Mucosa of stomach (tissue), 1 donor: ENCODE results near the gene SERPINA6.

Experiments used
- H3K27me3 ChIP-seq: one replicate; pipeline ENCODE4 v1.7.0; 2013; ENCODE audit warnings: mild to moderate bottlenecking, low read length; ENCODE audit not compliant: control insufficient read depth, insufficient read depth
- H3K36me3 ChIP-seq: one replicate; pipeline ENCODE4 v1.7.0; 2013; ENCODE audit warnings: low read length; ENCODE audit not compliant: control insufficient read depth, insufficient read depth
- H3K4me1 ChIP-seq: one replicate; pipeline ENCODE4 v1.7.0; 2013; ENCODE audit warnings: mild to moderate bottlenecking, low read length; ENCODE audit not compliant: control insufficient read depth, insufficient read depth
- H3K4me3 ChIP-seq: one replicate; pipeline ENCODE4 v1.7.0; 2013; ENCODE audit warnings: low read length
- H3K9ac ChIP-seq: one replicate; pipeline ENCODE4 v1.7.0; 2013; ENCODE audit warnings: mild to moderate bottlenecking, low read length, moderate library complexity
- H3K9me3 ChIP-seq: one replicate; pipeline ENCODE4 v1.7.0; 2013; ENCODE audit warnings: mild to moderate bottlenecking, low read length, moderate library complexity; ENCODE audit not compliant: control insufficient read depth
- donor health status: Pancreatic carcinoma.

The SERPINA6 gene

GRCh38 chr14:94295360-94296180, 27.6 kb downstream of the SERPINA6 start:
- no peaks in the 10 kb centered on the region for H3K4me1 ChIP-seq
- H3K9ac ChIP-seq: no peak overlapping the region
- H3K27me3 ChIP-seq: no peaks in the 10 kb centered on the region
- no peaks in the 10 kb centered on the region for H3K9me3 ChIP-seq
- no peak overlapping the region for H3K4me3 ChIP-seq
- H3K36me3 ChIP-seq: no peaks in the 10 kb centered on the region

- no peak overlapping the region for H3K4me3 ChIP-seq
- H3K9ac ChIP-seq: no peak overlapping the region
- H3K4me1 ChIP-seq: no peaks in the 10 kb centered on the region
- H3K9me3 ChIP-seq: no peaks in the 10 kb centered on the region
- no peaks in the 10 kb centered on the region for H3K36me3 ChIP-seq
- H3K27me3 ChIP-seq: no peaks in the 10 kb centered on the region
Measured at GRCh38 chr14:94293578-94293924, 29.6 kb downstream of the SERPINA6 start.

DNA sequence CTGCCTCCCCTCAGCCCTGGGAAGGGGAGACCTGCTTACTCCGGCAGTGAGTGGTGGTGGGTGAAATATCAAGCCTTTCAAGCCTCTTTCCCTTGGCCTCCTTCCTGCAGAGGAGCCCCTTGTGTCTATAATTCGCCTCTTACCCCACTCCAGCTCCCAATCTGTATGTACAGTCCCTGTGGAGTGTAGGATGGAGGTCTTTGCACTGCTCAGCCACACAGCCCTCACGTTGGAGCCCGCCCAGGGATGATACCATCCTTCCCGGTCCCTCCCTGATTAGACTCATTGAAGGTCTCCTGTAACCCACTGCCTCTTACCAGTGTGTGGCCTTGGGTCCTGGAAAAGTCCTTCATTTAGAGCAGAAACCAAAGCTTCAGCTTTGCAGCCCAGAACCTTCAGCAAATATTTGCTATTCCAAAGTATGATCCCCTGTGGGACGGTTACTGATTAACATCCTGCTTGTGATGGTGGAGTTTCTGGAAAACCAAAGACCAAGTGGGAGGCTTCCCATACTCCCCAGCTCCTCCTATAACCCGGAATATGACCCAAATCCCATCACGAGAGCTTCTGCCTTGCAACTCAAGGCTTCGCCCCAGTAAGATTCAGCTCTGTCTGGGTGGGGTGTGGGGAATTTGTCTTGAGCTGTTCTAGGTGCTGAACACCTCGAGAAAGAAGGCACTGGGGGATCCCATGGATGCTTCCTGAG, 30.1 kb downstream of the SERPINA6 start, which contains the start of gene SERPINA10:
Gene SERPINA10, minus strand, starts transcription at position 397 of the 706 bp plus-strand sequence. CDS start 2,675 bp downstream, outside the sequence.
- no peaks in the 10 kb centered on the region for H3K36me3 ChIP-seq

DNA sequence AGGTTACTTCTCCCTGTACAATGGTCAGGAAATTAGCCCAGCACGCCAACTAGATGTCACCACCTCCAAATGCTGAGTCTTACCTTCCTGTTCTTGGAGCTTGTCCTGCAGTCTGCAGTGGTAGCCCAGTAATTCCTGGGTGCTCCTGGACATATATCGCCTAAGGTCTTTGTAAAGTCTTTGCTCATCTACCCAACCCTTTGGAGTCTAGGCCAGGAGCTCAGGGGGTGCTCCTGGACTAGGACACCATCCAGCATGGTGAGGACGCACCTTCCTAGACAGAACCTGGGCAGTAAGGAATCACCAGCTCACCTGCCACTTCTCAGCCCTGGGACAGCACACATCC, 30.6 kb downstream of the SERPINA6 start:
- H3K36me3 ChIP-seq: no peaks in the 10 kb centered on the region
- H3K4me3 ChIP-seq: no peak overlapping the region
- no peaks in the 10 kb centered on the region for H3K27me3 ChIP-seq
- no peaks in the 10 kb centered on the region for H3K4me1 ChIP-seq
- H3K9ac ChIP-seq: no peak overlapping the region
- H3K9me3 ChIP-seq: no peaks in the 10 kb centered on the region

More for the DNA sequence above, 30.1 kb downstream of the SERPINA6 start, which contains the start of gene SERPINA10:
- no peak within 1 kb of the TSS for H3K4me3 ChIP-seq
- no peaks in the 10 kb centered on the region for H3K9me3 ChIP-seq
- no peaks in the 10 kb centered on the region for H3K27me3 ChIP-seq
- H3K4me1 ChIP-seq: no peaks in the 10 kb centered on the region
- no peak within 1 kb of the TSS for H3K9ac ChIP-seq

DNA sequence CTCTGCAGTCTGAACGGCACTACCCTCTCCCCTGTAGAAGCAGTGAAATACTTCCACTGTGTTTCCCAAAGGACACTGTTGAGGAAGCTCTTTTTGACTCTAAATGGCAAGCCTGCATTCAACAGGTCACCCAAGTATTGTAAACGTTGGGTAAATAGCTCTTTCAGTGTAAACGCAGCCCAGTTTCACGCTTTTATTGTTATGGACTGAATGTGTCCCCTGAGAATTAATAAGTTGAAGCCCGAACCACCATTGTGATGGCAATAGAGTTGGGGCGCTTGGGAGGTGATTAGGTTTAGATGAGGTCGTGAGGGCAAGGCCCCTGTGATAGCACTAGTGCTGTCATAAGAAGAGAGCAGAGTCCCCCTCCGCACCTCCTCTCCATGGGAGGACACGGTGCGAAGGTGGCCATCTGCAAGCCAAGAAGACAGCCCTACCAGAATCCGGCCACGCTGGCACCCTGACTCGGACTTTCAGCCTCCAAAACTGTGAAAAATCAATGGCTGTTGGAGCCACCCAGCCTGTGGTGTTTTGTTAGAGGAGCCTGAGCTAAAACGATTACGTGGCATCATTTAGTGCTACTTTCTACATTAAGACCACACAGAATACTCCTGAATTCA, 31.1 kb downstream of the SERPINA6 start:
- no peak overlapping the region for H3K9ac ChIP-seq
- H3K9me3 ChIP-seq: no peaks in the 10 kb centered on the region
- no peak overlapping the region for H3K4me3 ChIP-seq
- H3K27me3 ChIP-seq: no peaks in the 10 kb centered on the region
- no peaks in the 10 kb centered on the region for H3K4me1 ChIP-seq
- no peaks in the 10 kb centered on the region for H3K36me3 ChIP-seq

DNA sequence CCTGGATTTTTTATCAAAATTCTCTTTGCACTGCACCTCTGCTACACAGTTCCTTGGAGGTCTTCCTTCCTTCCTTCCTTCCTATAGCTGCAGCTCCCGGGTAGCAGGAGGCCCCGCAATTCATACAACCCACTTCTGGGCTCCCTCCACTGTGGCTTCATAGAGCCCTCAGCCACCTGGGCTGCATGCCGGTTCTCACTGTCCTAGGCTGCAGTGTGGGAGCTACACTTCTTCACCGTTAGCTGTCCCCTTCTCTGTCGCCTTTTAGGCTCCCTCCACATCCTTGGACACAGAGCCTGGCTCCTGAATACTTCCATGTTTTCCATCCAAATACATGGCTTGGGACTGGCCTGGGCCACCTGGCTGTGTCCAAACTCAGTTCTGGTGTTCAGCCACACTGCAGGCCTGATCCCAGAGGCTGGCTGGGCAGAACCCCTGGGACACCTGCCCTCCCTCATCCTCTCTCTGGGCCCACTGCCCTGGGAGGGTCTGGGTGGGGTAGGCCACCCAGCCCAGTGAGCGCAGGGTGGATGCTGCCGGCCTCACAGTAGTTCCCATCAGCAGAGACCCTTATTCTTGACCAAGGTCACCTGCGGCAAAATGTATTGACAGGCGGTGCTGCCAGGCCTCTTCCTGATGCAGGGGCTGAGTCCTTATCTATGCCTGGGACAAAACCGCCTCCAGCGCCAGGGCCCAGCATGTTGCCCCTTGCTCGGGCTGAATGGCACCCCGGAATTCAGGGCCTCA, 31.8 kb downstream of the SERPINA6 start:
- Histone ChIP-seq H3K36me3 (no peaks in the 10 kb centered on the region), H3K27me3 (no peaks in the 10 kb centered on the region), H3K4me3 (no peak overlapping the region), H3K9me3 (no peaks in the 10 kb centered on the region), H3K4me1 (no peaks in the 10 kb centered on the region), H3K9ac (no peak overlapping the region)

- no peaks in the 10 kb centered on the region for H3K27me3 ChIP-seq
- H3K36me3 ChIP-seq: no peaks in the 10 kb centered on the region
- no peak overlapping the region for H3K9ac ChIP-seq
- no peak overlapping the region for H3K4me3 ChIP-seq
- H3K9me3 ChIP-seq: no peaks in the 10 kb centered on the region
- no peaks in the 10 kb centered on the region for H3K4me1 ChIP-seq
Measured at GRCh38 chr14:94290197-94290596, 32.9 kb downstream of the SERPINA6 start.

DNA sequence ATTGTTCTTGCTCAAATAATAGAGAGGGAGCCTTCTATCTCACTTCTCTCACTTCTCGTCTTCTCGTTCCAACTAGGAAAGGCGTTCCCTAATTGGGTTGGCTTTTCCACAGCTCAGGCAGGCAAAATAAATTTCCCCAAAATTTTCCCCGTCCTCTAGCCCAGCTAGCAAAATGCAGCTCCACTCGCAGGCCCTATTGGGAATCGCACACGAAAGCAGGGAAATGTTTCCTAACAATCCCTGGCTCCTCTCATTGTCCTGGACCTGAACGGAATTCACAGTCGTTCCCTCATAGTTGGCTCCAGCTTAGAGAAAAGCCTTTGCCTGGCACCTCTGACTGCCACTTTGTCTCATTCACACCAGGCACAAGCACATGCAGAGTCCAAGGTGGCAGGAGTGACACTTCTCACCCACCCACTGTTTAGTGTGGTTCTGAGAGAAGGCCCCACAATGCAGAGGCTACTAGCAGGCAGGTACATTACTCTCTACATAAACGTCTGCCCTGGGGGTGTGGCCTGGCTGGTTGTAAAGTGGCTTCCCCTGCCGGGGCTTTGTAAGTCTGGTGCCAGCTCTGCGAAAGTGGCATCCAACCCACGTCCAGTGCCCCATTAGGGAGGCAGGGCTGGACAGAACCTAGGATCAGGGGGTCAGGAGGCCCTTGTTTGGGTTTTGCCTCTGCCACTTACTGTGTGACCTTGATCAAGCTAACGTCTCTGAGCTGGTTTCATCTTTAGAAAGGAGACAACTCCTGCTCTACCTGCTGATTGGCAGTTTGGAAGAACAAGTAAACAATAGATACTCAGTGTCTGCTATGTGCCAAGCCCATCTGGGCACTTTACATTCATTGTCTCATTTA, 34.3 kb downstream of the SERPINA6 start:
- H3K4me1 ChIP-seq: no peaks in the 10 kb centered on the region
- no peaks in the 10 kb centered on the region for H3K9me3 ChIP-seq
- no peak overlapping the region for H3K4me3 ChIP-seq
- no peaks in the 10 kb centered on the region for H3K36me3 ChIP-seq
- no peak overlapping the region for H3K9ac ChIP-seq
- no peaks in the 10 kb centered on the region for H3K27me3 ChIP-seq

DNA sequence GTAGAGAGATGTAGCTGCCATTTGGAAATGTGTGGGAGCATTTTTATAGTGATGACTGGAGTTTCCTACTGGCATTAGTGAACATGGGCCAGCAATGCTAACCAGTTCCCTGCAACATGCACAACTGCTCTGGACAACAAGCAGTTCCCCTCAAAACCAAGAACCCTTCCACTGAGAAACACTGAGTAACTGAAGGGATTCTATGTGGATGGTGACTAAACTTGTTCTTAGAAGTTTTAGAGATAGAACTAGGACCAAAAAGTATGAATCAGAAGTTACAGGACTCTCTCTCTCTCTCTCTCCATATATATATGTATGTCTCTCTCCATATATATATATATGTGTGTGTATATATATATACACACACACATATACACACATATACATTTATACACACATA, 38.0 kb downstream of the SERPINA6 start:
- no peaks in the 10 kb centered on the region for H3K4me1 ChIP-seq
- no peaks in the 10 kb centered on the region for H3K36me3 ChIP-seq
- no peak overlapping the region for H3K4me3 ChIP-seq
- no peaks in the 10 kb centered on the region for H3K27me3 ChIP-seq
- no peak overlapping the region for H3K9ac ChIP-seq
- no peaks in the 10 kb centered on the region for H3K9me3 ChIP-seq

- H3K9ac ChIP-seq: no peak overlapping the region
- H3K9me3 ChIP-seq: no peaks in the 10 kb centered on the region
- H3K4me3 ChIP-seq: no peak overlapping the region
- no peaks in the 10 kb centered on the region for H3K27me3 ChIP-seq
- no peaks in the 10 kb centered on the region for H3K4me1 ChIP-seq
- no peaks in the 10 kb centered on the region for H3K36me3 ChIP-seq
Measured at GRCh38 chr14:94284221-94284620, 38.9 kb downstream of the SERPINA6 start.

- Histone ChIP-seq H3K36me3 (no peaks in the 10 kb centered on the region), H3K4me3 (no peak overlapping the region), H3K4me1 (no peaks in the 10 kb centered on the region), H3K9me3 (no peaks in the 10 kb centered on the region), H3K9ac (no peak overlapping the region), H3K27me3 (no peaks in the 10 kb centered on the region)
Measured at GRCh38 chr14:94282991-94283723, 40.0 kb downstream of the SERPINA6 start.
